Amniotic epithelial cell (primary cell): ENCODE measurements around the gene PEDS1.
A peak's percentile ranks its signal among the peaks of the same experiment; 100 is the strongest.
"Not testable (repeated sequence)": the region's sequence is repeated elsewhere in the genome, so short reads cannot be mapped to it uniquely, and the experiment has no call there.

Experiments
- DNase-seq: peaks from one replicate; pipeline ENCODE4 v3.0.0-alpha.2; 2010; ENCODE audit warnings: low read depth

Gene PEDS1

DNA sequence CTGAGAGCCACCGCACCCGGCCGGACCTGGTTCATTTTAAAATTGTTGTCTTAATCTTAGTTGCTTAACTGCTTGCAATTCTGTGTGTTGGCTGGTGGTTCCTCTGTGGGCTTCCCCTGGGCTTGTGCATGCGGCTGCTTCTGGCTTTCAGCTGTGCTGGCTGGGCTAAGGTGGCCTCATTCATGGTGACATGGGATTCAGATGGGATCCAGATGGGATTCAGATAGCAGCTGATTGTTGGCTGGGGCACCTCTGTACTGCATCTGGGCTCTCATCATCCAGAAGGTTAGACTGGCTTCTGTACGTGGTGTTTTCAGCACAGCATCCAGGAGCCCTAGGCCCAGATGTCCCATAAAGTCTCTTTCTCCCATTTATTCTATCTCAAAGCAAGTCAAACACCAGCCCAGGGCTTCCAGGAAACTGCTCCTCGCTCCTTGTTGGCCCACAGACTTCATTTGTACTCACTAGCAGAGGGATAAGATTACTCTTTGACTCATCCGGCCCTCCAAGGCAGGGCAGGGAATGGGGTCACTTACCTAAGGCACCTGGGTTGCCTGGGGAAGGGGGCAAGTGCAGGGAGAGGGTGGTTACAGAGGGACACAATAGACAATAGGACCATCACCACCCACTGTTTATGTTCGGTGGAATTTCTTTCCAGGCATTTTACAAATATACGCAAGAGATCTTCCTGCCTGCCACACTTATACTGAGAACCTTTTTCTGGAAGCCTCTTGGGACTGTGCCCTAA is 10.2 kb upstream of the PEDS1 start:
- no peak for DNase-seq

DNA sequence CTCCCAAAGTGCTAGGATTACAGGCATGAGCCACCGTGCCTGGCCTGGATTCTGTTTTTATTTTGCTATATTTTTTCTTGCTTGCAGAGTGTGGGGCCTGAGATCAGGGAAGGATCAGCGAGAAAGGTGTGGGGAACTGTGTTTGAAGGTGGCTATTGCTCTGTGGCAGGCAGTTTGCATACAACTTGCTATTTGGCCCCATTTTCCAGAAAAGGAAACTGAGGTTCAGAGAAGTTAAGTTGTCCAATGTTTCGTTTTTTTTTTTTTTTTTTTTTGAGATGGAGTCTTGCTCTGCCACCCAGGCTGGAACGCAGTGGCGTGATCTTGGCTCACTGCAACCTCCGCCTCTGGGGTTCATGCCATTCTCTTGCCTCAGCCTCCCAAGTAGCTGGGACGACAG is 8.0 kb upstream of the PEDS1 start:
- DNase-seq = not testable (repeated sequence)

DNA sequence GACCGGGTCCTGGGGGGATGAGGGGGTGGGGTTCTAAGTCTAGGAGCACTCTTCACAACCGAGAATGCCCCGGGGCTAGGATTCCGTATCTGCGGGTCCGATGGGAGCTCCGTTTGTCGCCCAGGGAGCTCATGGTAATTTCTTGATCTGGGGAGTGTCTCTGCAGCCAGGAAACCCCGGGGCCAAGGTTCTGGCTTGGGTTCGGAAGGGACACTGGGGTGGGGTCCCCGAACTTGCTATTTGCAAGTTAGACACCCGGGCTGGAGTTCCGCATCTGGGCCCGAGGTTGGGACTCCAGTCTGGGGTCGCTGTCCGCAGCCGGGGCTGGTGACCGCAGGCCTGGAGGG is 397 bp downstream of the PEDS1 start:
- DNase-seq = no peak

DNA sequence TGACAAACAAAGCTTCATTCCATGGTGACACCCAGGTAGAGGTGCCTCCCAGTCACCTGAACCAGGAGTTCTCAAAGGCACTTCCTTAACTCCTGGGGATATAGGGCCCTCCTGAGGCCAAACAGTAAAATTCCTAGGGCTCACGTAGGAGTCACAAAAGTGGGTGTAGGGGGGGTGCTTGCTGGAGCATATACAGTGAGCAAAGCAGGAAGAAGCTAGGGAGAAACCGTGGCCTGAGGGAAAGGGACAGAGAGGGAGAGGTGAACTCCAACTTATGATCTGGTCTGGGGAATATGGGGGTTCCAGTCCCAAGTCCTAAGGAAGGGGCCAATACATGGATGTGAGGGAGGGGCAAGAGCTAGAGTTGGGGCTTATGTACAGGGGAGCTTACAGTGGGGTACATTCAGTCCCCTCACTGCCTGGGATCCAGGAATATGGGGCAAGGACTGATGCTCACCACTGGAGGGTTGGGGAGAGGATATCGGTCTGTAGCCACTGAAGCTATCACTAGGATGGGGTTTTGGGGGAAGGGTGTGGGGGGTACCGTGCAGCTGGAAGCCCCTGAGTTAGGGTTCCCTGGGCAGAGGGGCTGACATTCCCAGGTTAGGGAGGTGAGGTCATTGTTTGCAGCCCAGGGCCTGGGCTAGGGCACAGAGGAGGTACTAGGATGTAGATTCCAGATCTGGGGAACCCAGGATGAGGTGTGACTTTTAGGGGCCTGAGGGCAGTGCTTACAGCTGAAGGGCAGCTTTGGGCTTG is 950 bp downstream of the PEDS1 start:
- no peak for DNase-seq

DNA sequence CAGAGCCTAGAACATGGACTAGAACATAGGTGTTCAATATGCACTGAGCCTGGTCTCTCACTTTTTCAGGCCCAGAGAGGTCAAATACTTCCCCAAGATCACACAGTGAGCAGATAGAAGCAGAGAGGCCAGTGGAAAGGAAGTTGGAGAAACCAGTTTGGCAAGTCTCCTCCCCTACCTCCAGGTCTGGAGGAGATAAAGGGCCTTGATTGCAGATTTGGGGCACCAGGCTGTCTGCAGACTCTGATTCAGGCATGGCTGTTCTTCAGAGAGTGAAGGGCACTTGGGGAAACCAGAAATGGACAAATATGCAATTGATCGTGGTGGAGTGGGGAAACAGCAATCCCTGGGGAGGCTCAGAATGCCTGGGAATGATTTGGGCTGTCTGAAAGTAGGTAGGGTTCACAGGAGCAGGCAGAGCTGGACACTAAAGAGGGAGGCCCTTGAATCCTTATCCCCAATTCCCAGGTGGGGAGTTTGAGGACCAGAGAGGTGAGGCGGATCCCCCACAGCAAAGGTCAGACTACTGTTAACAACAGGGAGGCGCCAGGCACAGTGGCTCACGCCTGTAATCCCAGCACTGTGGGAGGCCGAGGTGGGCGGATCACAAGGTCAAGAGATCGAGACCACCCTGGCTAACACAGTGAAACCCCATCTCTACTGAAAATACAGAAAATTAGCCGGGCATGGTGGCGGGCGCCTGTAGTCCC is 2.3 kb downstream of the PEDS1 start:
- no peak for DNase-seq

DNA sequence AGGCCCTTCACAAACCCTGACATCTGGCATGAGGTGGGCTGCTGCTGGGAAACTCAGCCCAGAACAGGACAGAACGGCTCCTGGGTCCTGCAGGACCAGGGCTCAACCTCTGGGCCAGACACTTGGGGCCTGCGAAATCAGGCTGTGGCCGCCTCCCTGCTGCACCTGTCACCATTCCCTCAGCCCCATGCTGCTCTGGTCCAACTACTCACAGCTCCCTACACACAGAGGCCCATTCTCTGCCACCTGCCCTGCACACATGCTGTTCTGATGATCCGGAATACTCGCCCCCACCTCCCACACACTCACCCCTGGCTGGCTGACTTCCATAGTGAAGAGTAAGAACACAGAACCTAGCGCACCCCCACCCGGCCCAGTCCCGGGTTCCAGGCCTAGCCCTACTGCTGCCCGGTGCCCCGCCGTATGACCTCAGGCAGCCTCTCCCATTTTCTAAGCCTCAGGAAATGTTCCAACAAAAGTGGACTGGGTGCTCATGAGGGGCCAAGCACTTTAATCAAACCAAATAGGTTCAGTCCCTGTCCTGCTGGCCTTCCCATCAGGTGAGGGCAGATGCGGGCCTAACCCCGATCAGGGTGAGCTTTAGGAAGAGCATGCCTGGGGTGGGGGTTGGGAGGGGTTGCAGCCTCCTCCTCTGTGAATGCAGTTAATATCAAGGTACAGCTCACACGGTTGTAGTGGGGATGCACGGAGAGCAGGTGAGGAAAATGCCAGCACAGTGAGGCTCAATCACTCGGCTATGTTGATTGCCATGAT is 3.9 kb downstream of the PEDS1 start:
- no peak for DNase-seq

DNA sequence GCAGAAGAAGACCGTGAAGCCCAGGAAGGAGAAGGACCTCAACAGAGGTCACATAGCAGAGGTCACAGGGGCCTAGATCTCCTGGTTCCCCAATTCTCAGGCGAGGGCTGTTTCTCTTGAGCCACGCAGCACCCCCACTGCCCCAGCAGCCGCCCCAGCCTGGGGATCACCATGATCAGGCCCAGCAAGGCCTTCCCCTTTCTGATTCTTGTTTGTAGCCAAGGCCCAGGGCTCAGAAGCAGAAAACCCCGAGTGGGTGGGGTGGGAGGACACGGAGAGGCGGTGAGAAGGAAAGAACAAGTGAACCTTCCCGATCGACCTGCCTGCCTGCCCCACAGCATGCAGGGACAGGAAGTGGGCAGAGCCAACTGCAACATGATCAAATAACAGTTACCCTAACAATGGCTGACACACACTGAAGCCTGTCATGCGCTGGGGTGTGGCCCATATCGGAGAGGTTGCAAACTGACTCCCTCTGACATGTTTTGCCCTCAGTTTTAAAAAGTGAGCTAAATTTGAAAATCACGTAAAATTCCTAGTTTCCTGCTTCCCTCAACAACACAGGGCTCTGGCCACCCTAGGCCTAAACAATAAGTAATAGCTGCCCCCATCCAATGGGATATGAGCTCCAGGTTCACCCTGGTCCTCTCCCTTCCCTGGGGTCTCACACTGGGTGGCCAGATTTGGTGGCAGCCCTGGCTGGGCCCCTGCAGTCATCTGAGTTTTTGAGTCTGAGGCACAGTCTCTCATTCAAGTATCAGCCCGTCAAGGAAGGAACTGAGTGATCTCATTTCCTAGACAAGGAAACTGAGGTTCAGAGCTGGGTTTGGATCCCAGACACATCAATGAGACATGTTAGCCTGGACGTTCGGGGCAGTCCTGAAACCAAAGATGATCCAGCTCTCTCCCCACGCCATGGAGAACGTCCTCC is 6.5 kb downstream of the PEDS1 start:
- DNase-seq = no peak

DNA sequence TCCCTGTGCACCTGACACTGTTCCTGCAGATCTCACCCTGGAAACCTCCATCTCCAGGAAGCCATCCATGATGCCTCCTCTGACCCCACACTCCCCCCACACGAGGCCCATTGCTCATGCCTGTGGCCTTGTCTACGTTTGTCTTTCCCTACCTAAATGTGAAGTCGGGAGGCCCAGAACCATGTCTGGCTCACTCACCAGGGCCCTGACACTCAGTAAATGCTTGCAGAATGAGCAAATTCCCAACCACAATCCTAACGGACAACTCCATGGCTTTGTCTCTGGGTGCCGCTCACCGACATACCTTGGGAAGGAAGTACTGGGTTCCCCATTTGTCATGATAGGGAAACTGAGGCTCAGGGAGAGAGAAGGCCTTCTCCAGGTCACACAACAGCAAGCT is 7.3 kb downstream of the PEDS1 start:
- no peak for DNase-seq

DNA sequence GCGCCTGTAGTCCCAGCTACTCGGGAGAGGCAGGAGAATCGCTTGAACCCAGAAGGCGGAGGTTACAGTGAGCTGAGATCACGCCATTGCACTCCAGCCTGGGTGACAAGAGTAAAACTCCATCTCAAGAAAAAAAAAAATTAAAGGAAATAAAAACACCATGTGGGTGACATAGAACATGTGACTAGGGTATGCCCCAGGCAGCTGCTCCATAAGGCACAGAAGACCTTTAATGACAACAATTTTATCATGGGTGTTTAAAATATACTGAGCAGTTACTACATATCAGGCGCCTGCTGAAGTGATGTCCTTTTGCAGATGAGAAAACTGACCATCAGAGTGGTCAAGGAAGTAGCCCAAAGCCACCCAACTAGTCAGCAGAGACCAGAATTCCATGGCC is 8.0 kb downstream of the PEDS1 start:
- no peak for DNase-seq

DNA sequence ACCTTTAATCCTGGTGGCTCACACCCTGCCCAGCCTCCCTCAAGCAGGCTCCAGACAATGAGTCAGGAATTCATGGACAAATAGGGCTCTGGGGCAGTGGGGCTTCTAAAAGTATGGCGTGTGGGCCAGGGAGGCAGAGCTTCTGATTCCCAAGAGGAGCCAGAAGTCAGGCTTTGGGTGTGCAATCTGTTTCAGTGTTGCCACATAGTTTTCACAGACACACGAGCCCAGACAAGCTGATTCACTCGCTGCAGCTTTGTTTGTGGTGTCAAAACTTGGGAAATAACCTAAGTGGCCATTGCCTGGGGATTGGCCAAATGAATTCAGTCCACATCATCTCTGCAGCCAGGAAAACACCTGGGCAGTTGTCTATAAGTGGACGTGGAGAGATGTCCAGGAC is 9.2 kb downstream of the PEDS1 start:
- peak; percentile 99 for DNase-seq

DNA sequence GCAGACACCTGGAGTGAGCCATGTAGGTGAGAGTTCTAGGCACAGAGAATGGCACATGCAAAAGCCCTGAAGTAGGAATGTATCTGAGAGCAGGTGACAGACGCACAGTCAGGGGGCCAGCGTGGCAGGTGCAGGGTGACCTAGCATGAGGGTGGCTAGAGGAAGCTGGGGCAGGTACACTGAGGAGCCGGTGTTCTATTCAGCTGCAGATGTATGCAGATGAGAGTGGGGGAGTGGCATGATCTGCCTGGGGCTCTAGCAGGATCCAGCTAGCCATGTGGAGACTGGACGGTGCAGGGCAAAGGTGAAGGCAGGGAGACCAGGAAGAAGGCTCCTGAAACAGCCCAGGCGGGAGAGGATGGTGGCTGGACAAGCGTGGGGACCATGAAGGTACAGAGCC is 10.7 kb downstream of the PEDS1 start:
- DNase-seq = no peak

DNA sequence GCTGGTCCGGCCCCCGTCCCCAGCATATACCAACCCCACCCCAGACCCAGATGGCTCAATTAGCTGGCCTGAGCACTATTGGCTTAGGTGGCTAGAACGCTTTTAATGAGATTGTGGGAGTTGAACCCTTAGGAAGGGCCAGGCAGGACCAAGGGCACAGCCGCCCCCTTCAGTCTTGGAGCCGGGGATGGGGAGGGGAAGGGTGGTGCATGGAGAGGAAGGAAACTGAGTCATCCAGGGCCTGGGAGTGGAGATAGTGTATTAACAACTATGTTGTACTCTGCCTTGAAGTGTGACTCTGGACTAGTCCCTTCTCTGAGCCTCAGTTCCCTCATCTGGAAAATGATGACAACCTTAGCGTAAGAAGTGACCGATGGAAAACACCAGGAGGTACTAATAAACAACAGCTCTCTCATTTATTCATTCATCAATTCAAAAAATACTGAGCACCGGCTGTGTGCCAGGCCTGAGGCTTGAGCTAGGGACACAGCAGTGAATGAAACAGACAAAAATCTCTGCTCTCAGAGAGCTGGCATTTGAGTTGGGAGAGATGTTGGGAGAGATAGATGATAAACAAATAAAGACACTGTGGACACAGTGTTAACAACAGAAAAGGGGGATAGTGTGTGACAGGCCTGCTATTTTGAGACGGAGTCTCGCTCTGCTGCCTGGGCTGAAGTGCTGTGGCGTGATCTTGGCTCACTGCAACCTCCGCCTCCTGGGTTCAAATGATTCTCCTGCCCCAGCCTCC is 11.5 kb downstream of the PEDS1 start:
- DNase-seq = no peak

DNA sequence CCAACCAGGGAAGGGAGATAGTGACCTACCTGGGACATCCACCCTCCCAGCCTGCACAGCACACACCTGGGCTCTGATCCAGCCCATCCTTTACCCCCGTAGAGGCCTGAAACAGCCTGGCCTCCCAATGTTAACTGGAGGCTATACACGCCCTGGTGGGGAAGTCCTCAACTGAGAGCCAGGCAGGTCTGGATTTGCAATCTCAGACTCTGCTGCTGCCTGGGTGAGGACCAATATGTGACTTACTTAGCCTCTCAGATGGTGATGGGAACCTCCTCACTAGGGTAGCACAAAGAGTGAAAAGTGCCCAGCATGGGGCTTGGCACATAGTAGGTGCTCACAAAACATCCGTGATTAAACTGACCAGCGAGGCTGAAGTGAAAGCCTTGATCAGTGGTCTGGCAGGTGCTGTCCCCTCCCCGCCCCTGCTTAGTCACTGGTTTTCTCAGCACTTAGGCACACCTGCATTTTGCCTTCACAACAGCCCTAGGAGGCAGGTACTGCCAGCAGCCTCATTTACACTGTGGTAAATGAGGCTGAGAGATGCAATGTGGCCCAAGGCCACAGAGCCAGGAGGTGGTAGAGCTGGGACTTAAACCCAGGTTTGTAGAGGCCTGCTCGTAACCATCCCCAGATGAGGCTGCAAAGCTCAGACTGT is 12.4 kb downstream of the PEDS1 start:
- DNase-seq = no peak

DNA sequence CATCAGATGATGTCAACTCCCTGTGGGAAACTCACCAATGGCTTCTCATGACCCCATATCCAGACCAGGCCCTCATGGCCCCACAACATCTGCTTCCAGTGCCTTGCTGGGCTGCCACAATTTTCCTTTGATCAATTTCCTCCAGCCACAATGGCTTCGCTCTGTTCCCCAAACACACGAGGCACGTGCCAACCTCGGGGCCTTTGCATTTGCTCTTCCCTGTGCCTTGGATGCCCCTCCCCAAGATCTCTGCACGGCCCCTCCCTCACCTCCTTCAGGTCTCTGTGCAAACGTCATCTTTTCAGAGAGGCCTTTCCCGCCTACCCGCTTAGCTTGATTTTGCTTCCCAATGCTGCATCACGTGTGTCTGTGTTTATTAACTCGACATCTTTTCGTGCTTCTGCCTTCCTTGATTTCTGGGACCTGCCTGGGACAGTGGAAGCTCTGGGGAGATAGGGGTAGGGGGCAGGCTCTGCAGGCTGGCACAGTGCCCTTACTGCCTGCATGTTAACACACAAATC is 13.1 kb downstream of the PEDS1 start:
- DNase-seq = no peak

DNA sequence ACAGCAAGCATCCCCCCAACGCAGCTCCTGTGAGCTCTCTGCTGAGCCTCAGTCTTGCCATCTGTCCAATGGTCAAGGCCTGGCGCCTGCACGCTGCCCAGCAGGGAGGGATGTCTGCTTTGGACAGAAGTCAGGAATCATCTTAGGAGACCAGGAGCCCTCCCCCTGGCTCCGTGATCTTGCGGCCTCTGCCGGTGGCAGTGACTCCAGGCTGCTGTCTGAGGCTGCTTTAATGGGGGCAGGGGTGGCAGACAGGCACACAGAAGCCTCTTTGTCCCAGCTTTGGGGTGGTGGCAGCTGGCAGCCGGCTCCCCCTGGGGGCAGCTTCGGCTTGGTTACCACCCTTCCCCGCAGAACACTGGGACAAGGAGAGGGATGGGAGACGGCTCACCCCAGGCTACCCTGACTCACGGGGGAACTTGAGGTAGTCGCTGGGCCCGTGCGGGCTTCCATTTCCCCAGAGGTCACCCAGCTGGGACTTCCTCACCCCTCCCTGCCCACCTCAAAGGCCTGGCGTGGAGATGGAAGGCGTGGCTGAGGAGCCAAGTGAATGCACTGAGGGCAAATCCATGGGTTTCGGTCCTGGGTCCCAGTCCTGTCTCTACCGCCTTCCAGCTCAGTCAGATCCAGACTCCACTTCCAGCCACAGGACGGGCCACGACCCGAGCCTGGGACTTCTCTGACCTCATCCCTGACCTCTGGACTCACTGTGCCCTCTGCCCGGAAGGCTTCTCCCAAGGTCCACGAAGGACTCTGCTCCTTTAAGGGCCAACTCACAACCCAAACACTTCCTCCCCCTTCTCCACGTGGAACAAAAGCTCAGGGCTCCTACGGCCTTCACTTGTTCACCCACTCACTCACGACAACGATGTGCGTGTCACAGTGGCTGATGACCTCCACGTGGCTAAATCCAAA is 14.8 kb downstream of the PEDS1 start:
- DNase-seq = no peak

DNA sequence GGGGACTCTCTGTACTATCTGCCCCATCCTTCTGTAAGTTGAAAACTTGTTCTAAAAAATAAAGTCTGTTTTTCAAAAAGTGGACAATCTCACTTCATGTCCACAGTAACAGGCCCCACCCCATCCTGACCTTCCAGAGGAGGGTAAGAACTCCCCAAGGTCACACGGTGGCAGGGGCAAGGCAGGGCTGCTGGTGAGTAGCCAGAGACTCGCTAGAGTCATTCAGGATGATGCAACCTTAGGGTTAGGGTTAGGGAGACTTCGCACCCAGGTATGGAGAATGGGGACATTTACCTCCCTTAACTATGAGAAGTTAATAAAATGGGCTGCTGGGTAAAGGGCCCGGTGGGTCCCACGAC is 15.4 kb downstream of the PEDS1 start:
- DNase-seq = no peak

DNA sequence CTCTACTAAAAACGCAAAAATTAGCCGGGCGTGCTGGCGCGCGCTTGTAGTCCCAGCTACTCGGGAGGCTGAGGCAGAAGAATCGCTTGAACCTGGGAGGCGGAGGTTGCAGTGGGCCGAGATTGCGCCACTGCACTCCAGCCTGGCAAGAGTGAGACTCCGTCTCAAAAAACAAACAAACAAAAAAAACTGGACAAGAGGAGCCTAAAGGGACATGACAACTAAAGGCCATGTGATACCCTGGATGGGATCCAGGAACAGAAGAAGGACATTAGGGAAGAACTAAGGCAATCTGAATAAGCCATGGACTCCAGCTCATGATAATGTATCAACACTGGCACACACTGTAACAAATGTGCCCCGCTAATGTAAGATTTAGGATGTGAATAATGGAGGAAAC is 15.8 kb downstream of the PEDS1 start:
- not testable (repeated sequence) for DNase-seq

DNA sequence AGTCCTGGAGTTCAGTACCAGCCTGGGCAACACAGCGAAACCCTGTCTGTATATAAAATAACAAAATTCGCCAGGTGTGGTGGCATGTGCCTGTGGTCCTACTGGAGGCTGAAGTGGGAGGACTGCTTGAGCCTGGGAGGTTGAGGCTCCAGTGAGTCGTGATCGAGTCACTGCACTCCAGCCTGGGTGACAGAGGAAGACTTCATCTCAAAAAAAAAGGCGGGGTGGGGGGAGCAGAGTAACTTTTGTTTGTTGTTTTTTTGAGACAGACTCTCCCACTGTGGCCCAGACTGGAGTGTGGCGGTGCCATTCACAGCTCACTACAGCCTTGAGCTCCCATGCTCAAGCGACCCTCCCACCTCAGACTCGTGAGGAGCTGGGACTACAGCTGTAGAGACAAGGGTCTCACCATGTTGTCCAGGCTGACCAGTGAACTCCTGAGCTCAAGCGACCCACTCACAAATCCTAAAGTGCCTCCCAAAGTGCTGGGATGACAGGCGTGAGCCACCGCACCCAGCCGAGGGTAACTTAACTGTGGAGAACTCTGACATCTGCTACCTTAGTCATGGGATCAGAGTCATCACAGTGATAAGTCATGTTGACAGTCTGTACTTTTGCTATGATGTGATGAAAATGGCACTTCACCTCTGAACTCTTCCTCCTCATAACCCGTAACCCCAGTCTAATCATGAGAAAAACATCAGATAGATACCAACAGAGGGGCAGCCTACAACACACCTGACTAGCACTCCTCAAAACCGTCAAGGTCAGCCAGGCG is 16.5 kb downstream of the PEDS1 start:
- no peak for DNase-seq
